ENCODE results near the gene SCGB1C2. TPM values are rescaled to one million over a fixed set of nuclear protein-coding genes. Genes with fewer than 3 reads are reported as not detected.
A peak's percentile ranks its signal among the peaks of the same experiment; 100 is the strongest.
"Not testable (repeated sequence)": the region's sequence is repeated elsewhere in the genome, so short reads cannot be mapped to it uniquely, and the experiment has no call there.

The SCGB1C2 gene
- not detected for total RNA-seq
- polyA plus RNA-seq (ENCODE audit: insufficient read depth, low read depth, low replicate concordance): not detected
- long read RNA-seq, donor 1: 0 reads
- long read RNA-seq, donor 2: 0 reads

GRCh38 chr17:137166-137807 is at the start of gene SCGB1C2:
Gene SCGB1C2 (plus strand): TSS chr17:137569. CDS start chr17:137591, 22 bp downstream.
- H3K27ac ChIP-seq; H3K9me3 ChIP-seq; H3K4me1 ChIP-seq; H3K27me3 ChIP-seq; H3K4me3 ChIP-seq; intact Hi-C loops (cut with DNase I; ENCODE audit: low total_unique reads); H3K36me3 ChIP-seq (ENCODE audit: low read depth, missing control alignments): not testable (repeated sequence)
- WGBS, 2 donors: no CpG with 5 or more reads among the region's 16 CpGs
- peak; percentile 4 for DNase-seq

DNA sequence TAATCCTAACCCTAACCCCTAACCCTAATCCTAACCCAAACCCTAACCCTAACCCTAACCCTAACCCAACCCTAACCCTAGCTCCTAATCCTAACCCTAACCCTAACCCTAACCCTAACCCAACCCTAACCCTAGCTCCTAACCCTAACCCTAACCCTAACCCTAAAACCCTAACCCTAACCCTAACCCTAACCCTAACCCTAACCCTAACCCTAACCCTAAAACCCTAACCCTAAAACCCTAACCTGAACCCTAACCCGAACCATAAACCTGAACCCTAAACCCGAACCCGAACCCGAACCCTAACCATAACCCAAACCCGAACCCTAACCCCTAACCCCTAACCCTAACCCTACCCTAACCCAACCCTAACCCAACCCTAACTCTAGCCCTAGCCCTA is 24.3 kb upstream of the SCGB1C2 start:
- no CpG with 5 or more reads among the region's 5 CpGs for WGBS, 2 donors
- H3K36me3 ChIP-seq (ENCODE audit: low read depth, missing control alignments); H3K4me3 ChIP-seq; H3K9me3 ChIP-seq; intact Hi-C loops (cut with DNase I; ENCODE audit: low total_unique reads); H3K27ac ChIP-seq; H3K4me1 ChIP-seq; H3K27me3 ChIP-seq; DNase-seq: not testable (repeated sequence)

DNA sequence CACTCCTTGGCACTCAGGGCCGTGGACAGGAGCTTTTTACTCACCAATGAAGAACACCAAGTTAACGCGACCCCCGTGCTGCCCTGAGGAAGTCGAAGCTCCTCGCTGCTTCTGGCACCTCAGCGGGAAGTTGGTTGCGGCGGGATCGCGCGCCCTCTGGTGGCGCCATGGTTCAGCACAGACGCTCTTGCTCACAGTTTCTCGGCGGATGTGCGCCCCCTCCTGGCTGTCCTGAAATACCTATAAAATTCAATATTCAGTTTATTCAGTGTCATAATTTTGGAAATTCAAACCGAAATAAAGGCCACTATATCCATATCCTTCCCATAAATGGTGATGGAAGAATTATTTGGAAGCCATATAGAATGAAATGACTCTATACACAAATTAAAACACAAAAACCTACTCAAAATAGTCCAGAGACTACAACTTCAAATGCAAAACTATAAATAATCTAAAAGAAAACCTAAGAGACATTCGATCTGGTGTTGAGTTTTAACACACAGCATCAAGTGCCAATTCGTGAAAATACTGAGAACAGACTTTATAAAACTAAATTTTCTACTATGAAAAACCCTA is 18.9 kb upstream of the SCGB1C2 start:
- H3K4me1 ChIP-seq; intact Hi-C loops (cut with DNase I; ENCODE audit: low total_unique reads); DNase-seq; H3K4me3 ChIP-seq; H3K27ac ChIP-seq; H3K36me3 ChIP-seq (ENCODE audit: low read depth, missing control alignments); H3K27me3 ChIP-seq; H3K9me3 ChIP-seq: not testable (repeated sequence)
- 0 to 7% methylated on average over 2 to 3 of the region's 20 CpGs for WGBS, 2 donors
- TF ChIP-seq, protein P1, sequence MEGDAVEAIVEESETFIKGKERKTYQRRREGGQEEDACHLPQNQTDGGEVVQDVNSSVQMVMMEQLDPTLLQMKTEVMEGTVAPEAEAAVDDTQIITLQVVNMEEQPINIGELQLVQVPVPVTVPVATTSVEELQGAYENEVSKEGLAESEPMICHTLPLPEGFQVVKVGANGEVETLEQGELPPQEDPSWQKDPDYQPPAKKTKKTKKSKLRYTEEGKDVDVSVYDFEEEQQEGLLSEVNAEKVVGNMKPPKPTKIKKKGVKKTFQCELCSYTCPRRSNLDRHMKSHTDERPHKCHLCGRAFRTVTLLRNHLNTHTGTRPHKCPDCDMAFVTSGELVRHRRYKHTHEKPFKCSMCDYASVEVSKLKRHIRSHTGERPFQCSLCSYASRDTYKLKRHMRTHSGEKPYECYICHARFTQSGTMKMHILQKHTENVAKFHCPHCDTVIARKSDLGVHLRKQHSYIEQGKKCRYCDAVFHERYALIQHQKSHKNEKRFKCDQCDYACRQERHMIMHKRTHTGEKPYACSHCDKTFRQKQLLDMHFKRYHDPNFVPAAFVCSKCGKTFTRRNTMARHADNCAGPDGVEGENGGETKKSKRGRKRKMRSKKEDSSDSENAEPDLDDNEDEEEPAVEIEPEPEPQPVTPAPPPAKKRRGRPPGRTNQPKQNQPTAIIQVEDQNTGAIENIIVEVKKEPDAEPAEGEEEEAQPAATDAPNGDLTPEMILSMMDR (IDR thresholded peaks at IDR 0.05): peak in 1 of 3 experiments; percentile 14

- H3K9me3 ChIP-seq; H3K4me1 ChIP-seq; H3K4me3 ChIP-seq; H3K27ac ChIP-seq; H3K27me3 ChIP-seq; intact Hi-C loops (cut with DNase I; ENCODE audit: low total_unique reads); H3K36me3 ChIP-seq (ENCODE audit: low read depth, missing control alignments): not testable (repeated sequence)
- no CpG with 5 or more reads among the region's 40 CpGs for WGBS, 2 donors
- DNase-seq: peak; percentile 70
These were observed 3.4 kb upstream of the SCGB1C2 start for GRCh38 chr17:133932-134331.

DNA sequence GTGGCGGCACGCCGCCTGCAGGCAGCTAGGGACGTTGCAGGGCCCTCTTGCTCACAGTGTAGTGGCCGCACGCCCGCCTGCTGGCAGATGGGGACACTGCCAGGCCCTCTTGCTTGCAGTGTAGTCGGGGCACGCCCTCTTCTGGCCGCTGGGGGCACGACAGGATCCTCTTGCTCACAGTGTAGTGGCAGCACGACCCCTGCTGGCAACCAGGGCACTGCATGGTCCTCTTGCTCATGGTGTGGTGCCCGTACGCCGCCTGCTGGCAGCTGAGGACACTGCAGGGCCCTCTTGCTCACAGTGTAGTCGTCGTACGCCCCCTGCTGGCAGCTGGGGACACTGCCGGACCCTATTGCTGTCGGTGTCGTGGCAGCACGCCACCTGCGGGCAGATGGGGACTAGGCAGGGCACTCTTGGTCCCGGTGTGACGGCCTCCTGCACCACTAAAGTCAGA is 3.0 kb upstream of the SCGB1C2 start:
- TF ChIP-seq, protein P1 (IDR thresholded peaks at IDR 0.05): peak in 1 of 3 experiments; percentile 46
- H3K9me3 ChIP-seq; H3K36me3 ChIP-seq (ENCODE audit: low read depth, missing control alignments); H3K4me3 ChIP-seq; H3K4me1 ChIP-seq; H3K27ac ChIP-seq; H3K27me3 ChIP-seq; intact Hi-C loops (cut with DNase I; ENCODE audit: low total_unique reads): not testable (repeated sequence)
- 67% methylated on average over 1 of the region's 25 CpGs; no CpG with 5 or more reads in 1 of the 2 donors for WGBS, 2 donors
- DNase-seq: peak; percentile 56

DNA sequence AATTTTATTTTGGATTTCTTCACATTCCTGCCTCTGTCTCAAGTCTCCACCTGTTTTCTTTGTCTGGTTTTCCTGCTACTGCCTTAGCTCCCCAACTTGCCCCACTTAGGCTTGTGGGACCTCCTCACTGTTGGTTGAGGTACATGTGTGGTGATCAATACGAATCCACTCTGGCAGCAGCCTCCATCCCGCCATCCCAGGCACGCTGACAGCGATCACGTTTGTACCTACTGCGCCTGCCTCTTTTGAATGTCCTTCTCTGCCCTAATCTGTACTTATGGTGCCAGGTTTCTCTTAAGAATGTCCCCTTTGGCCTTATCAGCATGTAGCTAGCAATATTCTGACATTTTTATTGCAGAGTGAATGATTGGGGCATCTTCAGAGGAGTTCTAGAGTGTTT is 2.3 kb upstream of the SCGB1C2 start:
- DNase-seq: peak; percentile 14
- not testable (repeated sequence) for H3K27ac ChIP-seq
- whole genome bisulfite sequencing, 2 donors: 43 to 82% methylated on average over 6 of the region's 6 CpGs

GRCh38 chr17:135895-136294 is 1.5 kb upstream of the SCGB1C2 start:
- H3K4me1 ChIP-seq; H3K36me3 ChIP-seq (ENCODE audit: low read depth, missing control alignments); intact Hi-C loops (cut with DNase I; ENCODE audit: low total_unique reads); H3K27me3 ChIP-seq; H3K27ac ChIP-seq; DNase-seq; H3K4me3 ChIP-seq; H3K9me3 ChIP-seq: not testable (repeated sequence)
- WGBS, 2 donors: no CpG with 5 or more reads among the region's 1 CpG

More for the DNA sequence above, 2.3 kb upstream of the SCGB1C2 start:
- H3K9me3 ChIP-seq; H3K27me3 ChIP-seq; H3K4me1 ChIP-seq; H3K36me3 ChIP-seq (ENCODE audit: low read depth, missing control alignments); H3K4me3 ChIP-seq; intact Hi-C loops (cut with DNase I; ENCODE audit: low total_unique reads): not testable (repeated sequence)
